Ovary (tissue), 9 donors: Measurements from ENCODE around the gene RPTOR. TPM values are rescaled to one million over a fixed set of nuclear protein-coding genes. Genes with fewer than 3 reads are reported as not detected.

ENCODE experiments used
- DNase-seq, 5 donors: peaks; one replicate each; pipeline ENCODE4 v3.0.0-alpha.2; 2019 to 2020
- H3K27ac ChIP-seq, 2 donors: fragments of 200-600 bp; one replicate each; pipeline versions ENCODE4 v1.5.1 to v1.8.0; 2019 to 2022
- H3K27me3 ChIP-seq: fragments of 200-600 bp; one replicate; pipeline ENCODE4 v1.8.0; 2022
- H3K36me3 ChIP-seq: fragments of 200-600 bp; sonication (generic); one replicate; pipeline ENCODE4 v1.5.1; 2019
- H3K4me1 ChIP-seq: one replicate; pipeline ENCODE4 v1.8.1; 2013; ENCODE audit warnings: mild to moderate bottlenecking, moderate library complexity; ENCODE audit not compliant: insufficient read depth
- H3K4me3 ChIP-seq: fragments of 200-600 bp; sonication (generic); one replicate; pipeline ENCODE4 v1.5.1; 2017
- H3K9me3 ChIP-seq, 2 donors: fragments of 200-600 bp in 1 of 2; sonication (generic) in 1 of 2; one replicate each; pipeline versions ENCODE4 v1.5.1 to v1.8.1; 2013 to 2019; ENCODE audit warnings: mild to moderate bottlenecking in 1 of 2, moderate library complexity in 1 of 2
- EP300 ChIP-seq: sonication (generic); formaldehyde crosslinking; IDR thresholded peaks from one replicate; pipeline ENCODE4 v1.6.1; 2017; ENCODE audit warnings: antibody characterized with exemption
- POLR2A ChIP-seq: fragments of 450-650 bp; IDR thresholded peaks from one replicate; pipeline ENCODE4 v1.6.1; 2017; ENCODE audit warnings: antibody characterized with exemption, mild to moderate bottlenecking, moderate library complexity
- WGBS, 3 donors: extraction: QIAGEN DNeasy Blood & Tissue Kit in 1 of 3; methylation state at CpG; one replicate each; pipeline versions ENCODE4 v1.1.5 to v1.1.7; 2013 to 2017; 5-methylcytosine and 5-hydroxymethylcytosine counted together
- intact Hi-C, 4 donors: fragments of 100-400 bp; cut with DNase I; formaldehyde crosslinking; loops; one replicate each; pipeline versions ENCODE4 v1.11.0 to v1.15.1; 2022 to 2023
- polyA plus RNA-seq, 2 donors: library from polyadenylated mRNA; stranded (reverse); fragments of 200-250 nt in 1 of 2; fragments of 350-450 nt in 1 of 2; fragmentation: Illumina TruSeq in 1 of 2; extraction: RNeasy Lipid Tissue Mini Kit (QIAGEN cat#74804) in 1 of 2; gene quantifications; one replicate each; pipeline ENCODE4 v1.2.3, GENCODE V29; 2013 to 2014
- total RNA-seq, 7 donors: library from RNA; depleted of rRNA in 2 of 7; stranded (reverse); fragments of >200 nt in 2 of 7; fragmentation: NEBNext Ultra II Directional in 3 of 7; extraction: Animal tissue kit (Norgen Biotek cat#: 25700) in 3 of 7; gene quantifications; one replicate each; pipeline versions ENCODE4 v1.1.0 to v1.2.4, GENCODE V29; 2016 to 2023
- TF ChIP-seq, protein P1 (sequence below), 3 donors: fragments of 450-650 bp in 2 of 3; fragments of 200-600 bp in 1 of 3; IDR thresholded peaks; one replicate each; pipeline versions ENCODE4 v1.5.1 to v1.8.0; 2016 to 2022; ENCODE audit warnings: antibody characterized with exemption in 3 of 3, mild to moderate bottlenecking in 1 of 3
- donor health status: DM: no; HTN: no; CAD: no; lungs with moderate emphysema.
- donor health status: DM: no; HTN: no; CAD: no.
- donor health status: Bipolar disorder and iron deficiency.
- donor health status: DM: yes; HTN: yes; CAD: no.
- donor health status: DM: no; HTN: no; CAD: no.
- donor health status: DM: yes; HTN: yes; CAD: no.

The RPTOR gene
- total and polyA plus RNA-seq, 9 donors = 11.1 to 41.9 (median 27.9) TPM

GRCh38 chr17:80861892-80862291, 317.3 kb downstream of the RPTOR start:
- Histone ChIP-seq H3K4me3 (no peak overlapping the region), H3K36me3 (no peaks in the 10 kb centered on the region), H3K27me3 (no peaks in the 10 kb centered on the region), H3K9me3 (no peaks in the 10 kb centered on the region), H3K27ac (no peak overlapping the region), H3K4me1 (peaks cover 18% of the 10 kb centered on the region)
- 47 to 68% (median 57%) methylated on average over 8 of the region's 8 CpGs for WGBS, 3 donors
- no peak for DNase-seq
- no peak for TF ChIP-seq EP300
- no peak for TF ChIP-seq POLR2A
- TF ChIP-seq, protein P1, sequence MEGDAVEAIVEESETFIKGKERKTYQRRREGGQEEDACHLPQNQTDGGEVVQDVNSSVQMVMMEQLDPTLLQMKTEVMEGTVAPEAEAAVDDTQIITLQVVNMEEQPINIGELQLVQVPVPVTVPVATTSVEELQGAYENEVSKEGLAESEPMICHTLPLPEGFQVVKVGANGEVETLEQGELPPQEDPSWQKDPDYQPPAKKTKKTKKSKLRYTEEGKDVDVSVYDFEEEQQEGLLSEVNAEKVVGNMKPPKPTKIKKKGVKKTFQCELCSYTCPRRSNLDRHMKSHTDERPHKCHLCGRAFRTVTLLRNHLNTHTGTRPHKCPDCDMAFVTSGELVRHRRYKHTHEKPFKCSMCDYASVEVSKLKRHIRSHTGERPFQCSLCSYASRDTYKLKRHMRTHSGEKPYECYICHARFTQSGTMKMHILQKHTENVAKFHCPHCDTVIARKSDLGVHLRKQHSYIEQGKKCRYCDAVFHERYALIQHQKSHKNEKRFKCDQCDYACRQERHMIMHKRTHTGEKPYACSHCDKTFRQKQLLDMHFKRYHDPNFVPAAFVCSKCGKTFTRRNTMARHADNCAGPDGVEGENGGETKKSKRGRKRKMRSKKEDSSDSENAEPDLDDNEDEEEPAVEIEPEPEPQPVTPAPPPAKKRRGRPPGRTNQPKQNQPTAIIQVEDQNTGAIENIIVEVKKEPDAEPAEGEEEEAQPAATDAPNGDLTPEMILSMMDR (IDR thresholded peaks at IDR 0.05) = no peak
- intact Hi-C loops = loop anchor here in 1 of 4 donors (10.0 kb wide), 1 partner anchor 113 kb away; no protein-coding TSS in a partner anchor

- intact Hi-C loops = loop anchor here in 1 of 4 donors (10.0 kb wide), 1 partner anchor 112 kb away; no protein-coding TSS in a partner anchor
Measured at GRCh38 chr17:80862481-80862961, 317.9 kb downstream of the RPTOR start.

DNA sequence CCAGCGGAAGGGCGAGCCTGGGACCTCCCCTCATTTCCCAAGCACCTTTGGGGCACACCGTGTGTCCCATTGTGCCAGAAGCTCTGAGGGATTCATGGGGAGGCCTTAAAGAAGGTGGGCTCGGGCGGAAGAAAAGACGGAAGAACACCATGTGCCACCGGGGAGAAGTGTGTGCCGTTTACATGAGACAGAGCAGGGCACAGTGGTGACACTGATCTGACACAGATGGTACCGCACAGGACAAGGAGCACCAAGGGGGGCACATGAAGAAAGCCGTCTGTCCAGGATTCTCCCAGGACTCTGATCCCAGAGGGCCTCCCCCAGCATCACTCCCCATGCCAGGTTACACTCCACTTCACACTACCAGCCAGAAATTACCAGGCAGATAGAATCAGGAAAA, 318.3 kb downstream of the RPTOR start:
- DNase-seq = no peak
- 96 to 98% (median 98%) methylated on average over 10 of the region's 10 CpGs for WGBS, 3 donors
- H3K4me3 ChIP-seq = no peak overlapping the region
- TF ChIP-seq POLR2A (no peak), EP300 (no peak)
- TF ChIP-seq, protein P1 (IDR thresholded peaks at IDR 0.05) = no peak
- H3K36me3 ChIP-seq = no peaks in the 10 kb centered on the region
- peaks cover 18% of the 10 kb centered on the region for H3K4me1 ChIP-seq
- no peak overlapping the region for H3K27ac ChIP-seq
- no peaks in the 10 kb centered on the region for H3K9me3 ChIP-seq
- no peaks in the 10 kb centered on the region for H3K27me3 ChIP-seq
- intact Hi-C loops = loop anchor here in 1 of 4 donors (10.0 kb wide), 1 partner anchor 112 kb away; no protein-coding TSS in a partner anchor

More at GRCh38 chr17:80862481-80862961, 317.9 kb downstream of the RPTOR start:
- Histone ChIP-seq H3K36me3 (no peaks in the 10 kb centered on the region), H3K27me3 (no peaks in the 10 kb centered on the region), H3K27ac (no peak overlapping the region), H3K4me3 (no peak overlapping the region), H3K9me3 (no peaks in the 10 kb centered on the region), H3K4me1 (peaks cover 18% of the 10 kb centered on the region)
- TF ChIP-seq POLR2A = no peak
- no peak for TF ChIP-seq EP300
- TF ChIP-seq, protein P1 (IDR thresholded peaks at IDR 0.05) = no peak
- no peak for DNase-seq
- 87 to 92% (median 91%) methylated on average over 20 of the region's 20 CpGs for WGBS, 3 donors

DNA sequence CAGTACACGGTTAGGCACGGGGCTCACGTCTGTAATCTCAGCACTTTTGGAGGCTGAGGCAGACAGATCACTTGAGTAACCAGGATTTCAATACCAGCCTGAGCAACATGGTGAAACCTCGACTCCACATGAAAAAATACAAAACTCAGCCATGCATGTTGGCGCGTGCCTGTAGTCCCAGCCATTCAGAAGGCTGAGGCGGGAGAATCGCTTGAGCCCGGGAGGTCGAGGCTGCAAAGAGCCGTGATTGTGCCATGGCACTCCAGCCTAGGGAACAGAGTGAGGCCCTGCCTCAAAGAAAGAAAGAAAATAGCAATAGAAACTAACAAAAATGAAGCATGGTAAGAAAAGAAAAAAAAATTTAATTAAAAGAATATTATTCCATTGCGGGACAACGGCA, 319.0 kb downstream of the RPTOR start:
- intact Hi-C loops = loop anchor here in 1 of 4 donors (10.0 kb wide), 1 partner anchor 111 kb away; no protein-coding TSS in a partner anchor
- H3K27ac ChIP-seq = no peak overlapping the region
- DNase-seq = no peak
- H3K4me1 ChIP-seq = peaks cover 15% of the 10 kb centered on the region
- 98 to 99% (median 98%) methylated on average over 13 of the region's 13 CpGs for WGBS, 3 donors
- H3K9me3 ChIP-seq = no peaks in the 10 kb centered on the region
- H3K27me3 ChIP-seq = no peaks in the 10 kb centered on the region
- H3K36me3 ChIP-seq = no peaks in the 10 kb centered on the region
- no peak overlapping the region for H3K4me3 ChIP-seq
- no peak for TF ChIP-seq EP300
- TF ChIP-seq, protein P1 (IDR thresholded peaks at IDR 0.05) = no peak
- no peak for TF ChIP-seq POLR2A
